GM12892 (cell line): Measurements from ENCODE around the gene USP47.

Experiments
- DNase-seq: peaks from one replicate; pipeline ENCODE4 v3.0.0; 2011; ENCODE audit not compliant: insufficient read length
- FAIRE-seq: peaks from 2 replicates; lab custom pipeline; 2011; peaks lifted over from hg19 to GRCh38; lab: Jason Lieb, UNC
- POLR2A ChIP-seq: IDR thresholded peaks from 2 replicates; pipeline ENCODE4 v1.6.1; 2011; ENCODE audit warnings: low read depth, low read length, control low read depth
- POLR2AphosphoS5 ChIP-seq: IDR thresholded peaks from 2 replicates; pipeline ENCODE4 v1.6.1; 2011; ENCODE audit warnings: low read depth, low read length, control low read depth
- TAF1 ChIP-seq: IDR thresholded peaks from 2 replicates; pipeline ENCODE4 v1.6.1; 2011; ENCODE audit warnings: low read depth, mild to moderate bottlenecking, control low read depth, low read length, borderline replicate concordance

The USP47 gene

DNA sequence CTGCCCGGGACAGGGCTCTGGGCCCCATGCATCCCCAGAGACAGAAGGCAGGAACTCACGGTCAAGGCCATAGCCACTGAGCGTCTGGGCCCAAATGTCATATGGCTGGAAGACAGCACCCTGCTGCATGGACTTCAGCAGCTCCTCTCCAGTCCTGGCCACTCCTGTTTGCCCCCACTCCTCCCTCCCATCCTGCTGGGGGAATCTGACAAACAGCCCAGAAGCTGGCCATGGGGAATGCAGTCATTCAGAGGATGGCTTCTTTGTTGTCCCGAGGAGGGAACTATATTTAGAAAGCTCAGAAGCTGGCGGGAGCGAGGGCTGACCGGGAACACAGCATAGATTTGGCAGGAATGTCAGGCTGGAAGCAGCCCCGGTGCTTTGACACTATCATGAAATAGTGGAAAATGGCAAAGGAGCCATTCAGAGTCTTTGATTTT lies 131.6 kb downstream of the USP47 start:
- FAIRE-seq = no peak
- TF ChIP-seq POLR2A (no peak), POLR2AphosphoS5 (no peak)
- DNase-seq = no peak

- TF ChIP-seq POLR2A = no peak
- TF ChIP-seq POLR2AphosphoS5 = no peak
- TF ChIP-seq TAF1 = no peak
- FAIRE-seq = no peak
Observed at GRCh38 chr11:11973866-11974265, 132.1 kb downstream of the USP47 start.

GRCh38 chr11:11975201-11976092 lies 133.7 kb downstream of the USP47 start:
- FAIRE-seq (no peak), DNase-seq (no peak)
- TF ChIP-seq POLR2A = no peak
- no peak for TF ChIP-seq POLR2AphosphoS5
- TF ChIP-seq TAF1 = no peak

More at GRCh38 chr11:11973866-11974265, 132.1 kb downstream of the USP47 start:
- no peak for DNase-seq

GRCh38 chr11:11976481-11977127 lies 134.8 kb downstream of the USP47 start:
- FAIRE-seq = no peak
- no peak for TF ChIP-seq POLR2AphosphoS5
- no peak for DNase-seq

DNA sequence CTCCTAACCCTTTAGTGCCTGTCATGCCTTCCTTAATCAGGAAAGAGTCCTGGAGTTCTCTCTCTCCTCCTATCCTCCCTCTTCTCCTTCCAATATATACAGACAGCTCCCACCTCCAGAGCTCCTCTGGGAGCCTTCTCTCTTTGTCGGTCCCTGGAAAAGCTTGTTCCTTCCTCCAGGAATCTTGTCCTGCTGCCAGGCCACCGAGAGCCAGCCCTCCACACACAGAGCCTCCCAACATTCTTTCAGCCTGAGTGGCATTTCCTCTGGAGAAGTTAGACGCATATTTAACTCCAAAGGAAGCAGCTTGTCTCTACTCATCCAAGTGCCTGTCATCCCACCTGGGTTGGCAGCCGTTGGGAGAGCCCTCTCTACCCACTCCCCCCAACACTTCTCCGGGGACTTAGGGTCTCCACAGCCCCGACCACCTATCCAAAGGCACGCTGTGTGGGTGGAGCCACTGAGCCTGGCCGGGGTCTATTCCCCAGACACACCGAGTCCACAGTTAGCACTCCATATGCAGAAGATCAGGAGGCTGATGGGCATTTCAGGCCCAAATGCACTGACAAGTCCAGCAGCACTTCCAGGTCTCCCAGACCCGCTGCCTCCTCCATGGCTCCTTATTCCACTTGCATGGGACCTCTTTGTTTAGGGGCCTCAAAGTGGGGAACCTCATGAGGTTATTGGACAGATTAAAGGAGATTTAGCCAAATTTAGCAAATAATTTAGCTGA lies 135.6 kb downstream of the USP47 start:
- DNase-seq = no peak
- FAIRE-seq = no peak
- TF ChIP-seq POLR2A = no peak
- TF ChIP-seq POLR2AphosphoS5 = no peak
- TF ChIP-seq TAF1 = no peak

- FAIRE-seq (no peak), DNase-seq (no peak)
- no peak for TF ChIP-seq POLR2A
- no peak for TF ChIP-seq POLR2AphosphoS5
- TF ChIP-seq TAF1 = no peak
Observed at GRCh38 chr11:11978098-11978637, 136.4 kb downstream of the USP47 start.

DNA sequence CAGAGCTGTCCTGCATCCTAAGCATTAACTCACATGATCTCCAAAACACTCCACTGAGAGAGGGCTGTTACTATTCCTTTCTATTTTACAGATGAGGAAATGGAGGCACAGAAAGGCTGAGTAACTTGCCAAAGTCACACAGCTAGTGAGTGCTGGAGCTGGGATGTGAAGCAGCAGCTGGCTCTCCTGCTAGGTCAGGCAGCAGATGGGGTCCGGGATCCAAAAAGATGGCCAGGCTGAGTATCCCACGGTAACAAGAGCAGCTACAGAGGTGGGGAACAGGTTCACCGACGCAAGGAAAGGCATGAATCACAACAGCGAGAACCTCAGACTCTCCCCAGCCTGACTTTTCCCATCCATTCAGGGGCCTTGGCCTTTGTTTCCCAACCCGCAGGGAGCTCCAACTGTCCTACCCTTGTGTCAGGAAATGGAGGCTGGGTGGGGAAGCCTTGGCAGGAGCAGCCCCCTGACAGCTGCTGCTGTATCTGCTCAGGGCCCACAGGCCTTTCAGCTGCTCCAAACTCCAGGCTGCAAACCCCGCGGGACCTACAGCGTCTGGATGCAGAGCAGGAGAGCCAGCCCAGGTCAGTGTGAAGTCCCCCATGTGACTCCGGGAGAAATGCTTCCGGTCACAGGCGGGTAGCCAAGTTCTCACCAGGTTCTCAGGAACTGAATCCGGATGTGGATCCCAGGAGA lies 137.2 kb downstream of the USP47 start:
- FAIRE-seq (no peak), DNase-seq (no peak)
- TF ChIP-seq POLR2AphosphoS5 (no peak), TAF1 (no peak)

DNA sequence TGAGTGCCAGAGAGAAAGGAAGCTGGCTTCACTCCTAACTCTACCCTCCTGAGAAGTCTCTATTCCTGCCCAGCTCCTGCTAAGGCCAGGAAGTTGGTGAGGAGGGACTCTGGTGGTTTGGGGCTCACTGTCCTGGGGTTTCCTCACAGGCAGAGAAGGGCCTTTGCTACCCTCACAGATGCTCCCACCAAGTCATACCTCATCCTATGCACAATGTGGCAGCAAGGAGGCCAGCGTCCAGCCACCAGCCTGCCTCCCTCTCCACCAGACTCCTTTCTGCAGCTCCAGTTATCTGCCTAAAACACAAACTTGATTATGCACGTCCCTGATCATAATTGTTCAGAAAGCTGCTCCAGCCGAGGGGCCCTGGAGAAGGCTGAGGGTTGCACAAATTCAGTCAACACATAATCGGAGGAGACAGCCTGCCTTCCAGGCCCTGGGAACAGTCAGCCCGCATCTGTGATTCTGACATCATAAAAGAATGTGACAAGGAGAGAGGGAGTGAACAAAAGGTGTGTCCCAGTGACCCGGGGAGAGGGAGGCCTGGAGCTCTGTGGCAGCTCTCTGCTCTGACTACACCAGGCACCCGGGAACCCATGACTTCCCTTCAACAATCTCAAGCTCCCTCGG lies 137.8 kb downstream of the USP47 start:
- TF ChIP-seq POLR2AphosphoS5 = no peak
- TF ChIP-seq TAF1 = no peak
- no peak for TF ChIP-seq POLR2A
- DNase-seq = no peak
- FAIRE-seq = no peak

DNA sequence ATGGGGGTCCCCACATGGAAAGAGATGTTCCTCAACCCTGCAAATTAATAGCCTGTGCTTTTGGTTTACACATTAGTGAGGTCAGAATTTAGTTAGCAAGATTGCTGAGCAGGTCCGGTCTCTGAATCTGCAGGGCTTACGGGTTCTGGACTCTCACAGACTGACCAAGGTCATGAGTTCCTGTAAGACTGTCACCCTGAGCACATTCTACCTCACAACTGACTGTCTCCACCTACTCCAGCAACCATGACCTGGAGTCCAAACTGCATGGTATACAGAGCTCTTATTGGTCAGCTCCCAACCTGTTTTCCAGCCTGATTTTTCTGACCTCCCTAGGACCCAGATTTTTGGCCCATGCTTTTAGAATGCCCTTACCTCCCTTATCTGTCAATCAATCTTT lies 138.4 kb downstream of the USP47 start:
- DNase-seq = no peak
- FAIRE-seq = no peak
- TF ChIP-seq TAF1 (no peak), POLR2A (no peak), POLR2AphosphoS5 (no peak)

DNA sequence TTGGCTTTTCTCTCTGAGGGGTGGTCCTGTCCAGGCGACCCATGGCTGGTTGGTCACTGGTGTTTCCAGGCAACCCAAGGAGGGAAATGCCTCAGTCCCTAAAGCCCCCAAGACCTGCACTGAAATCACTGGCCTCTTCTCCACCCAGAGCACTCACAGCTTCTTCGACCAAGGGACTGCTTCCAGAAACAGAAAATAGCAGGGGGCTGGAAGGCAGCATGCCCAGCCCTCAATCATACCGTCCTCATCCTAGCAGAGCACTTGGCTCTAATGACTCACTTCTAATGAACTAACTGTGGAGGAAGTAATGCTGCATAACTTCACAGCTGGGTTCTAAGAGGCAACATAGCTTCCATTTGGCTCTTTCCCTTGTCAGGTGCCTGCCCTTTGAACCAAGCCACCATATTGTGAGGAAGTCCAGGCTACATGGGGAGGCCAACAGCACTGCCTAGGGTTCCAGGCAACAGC lies 139.1 kb downstream of the USP47 start:
- DNase-seq (no peak), FAIRE-seq (no peak)
- no peak for TF ChIP-seq POLR2AphosphoS5
- no peak for TF ChIP-seq POLR2A
- no peak for TF ChIP-seq TAF1

- no peak for FAIRE-seq
- no peak for TF ChIP-seq POLR2A
- TF ChIP-seq TAF1 = no peak
- TF ChIP-seq POLR2AphosphoS5 = no peak
- DNase-seq = no peak
Observed at GRCh38 chr11:11981364-11981763, 139.6 kb downstream of the USP47 start.
